Measurements from ENCODE around the gene ADCY2. TPM values are rescaled to one million over a fixed set of nuclear protein-coding genes. Genes with fewer than 3 reads are reported as not detected.

ADCY2 gene
- total and polyA plus RNA-seq, 2 of the 13 experiments (the other 11 are each of a cell fraction or from before 2014, with no cell fraction given) = not detected

DNA sequence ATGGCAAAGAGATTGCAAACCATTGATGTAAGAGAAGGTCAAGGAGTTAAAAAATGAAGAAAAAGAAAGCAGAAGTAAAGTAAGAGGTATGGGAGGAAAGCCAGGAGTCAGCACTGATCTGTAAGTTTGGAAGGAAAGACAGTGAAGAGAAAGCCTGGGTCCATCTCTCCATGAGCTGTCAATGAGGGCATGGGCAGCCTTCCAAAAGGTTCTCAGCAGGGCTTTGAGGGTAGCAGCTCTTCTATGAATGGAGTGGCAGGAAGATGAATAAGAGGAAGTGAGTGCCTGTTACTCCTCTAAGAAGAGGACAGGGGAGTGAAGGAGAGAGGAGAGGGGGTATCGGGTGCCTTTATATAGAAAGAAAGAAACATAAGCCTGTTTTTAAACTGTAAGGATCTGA, 97.1 kb downstream of the ADCY2 start:
- Histone ChIP-seq H3K4me1 (ENCODE audit: insufficient read depth, low read length) (no peaks in the 10 kb centered on the region), H3K79me2 (ENCODE audit: insufficient read depth, low read length) (no peaks in the 10 kb centered on the region), H3K4me2 (ENCODE audit: low read depth, low read length) (no peak overlapping the region), H3K36me3 (replicated peaks in 1 of 2; ENCODE audit: control insufficient read depth in 1 of 2, insufficient read depth in 2 of 2, low read length in 2 of 2) (no peaks in the 10 kb centered on the region), H3K9me3 (ENCODE audit: low read length) (no peaks in the 10 kb centered on the region; the same call in 1 of the 2 replicates), H3K27ac (ENCODE audit: extremely low read length, insufficient read depth, low read length) (no peak overlapping the region), H2AFZ (ENCODE audit: low read length) (no peak overlapping the region), H3K9ac (ENCODE audit: insufficient read depth, low read depth, low read length) (no peak overlapping the region), H4K20me1 (ENCODE audit: insufficient read depth, low read length) (no peaks in the 10 kb centered on the region), H3K4me3 (replicated peaks in 1 of 3; ENCODE audit: insufficient read depth in 1 of 3, low read depth in 2 of 3, low read length in 3 of 3) (no peak overlapping the region), H3K27me3 (ENCODE audit: control insufficient read depth in 1 of 2, insufficient read depth in 2 of 2, low read length in 2 of 2) (no peaks in the 10 kb centered on the region)
- FAIRE-seq = no peak
- 27% methylated on average over 1 of the region's 1 CpG for WGBS (ENCODE audit: low lambda C conversion rate)
- in situ Hi-C loops (cut with HindIII; ENCODE audit: extremely low pct_ligation_motif_present, low pct_unique_long_range_greater_than_20kb) (no loop called here), intact Hi-C loops (cut with micrococcal nuclease; ENCODE audit: unreplicated experiment) (no loop called here)
- no peak for DNase-seq (ENCODE audit: low spot score)
- ATAC-seq = no peak
- TF ChIP-seq ZNF496 (CRISPR knock-in tag; IDR thresholded peaks at IDR 0.05; ENCODE audit: insufficient replicate concordance) (no peak), ZNF644 (CRISPR knock-in tag; IDR thresholded peaks at IDR 0.05; ENCODE audit: low read depth) (no peak), HMGA1 (CRISPR knock-in tag; conservative IDR thresholded peaks at IDR 0.05) (no peak), ZNF124 (CRISPR knock-in tag; IDR thresholded peaks at IDR 0.05) (no peak), ZBTB38 (CRISPR knock-in tag; IDR thresholded peaks at IDR 0.05) (no peak), MZF1 (CRISPR knock-in tag; IDR thresholded peaks at IDR 0.05; ENCODE audit: borderline replicate concordance) (no peak), ZMYM3 (CRISPR knock-in tag; IDR thresholded peaks at IDR 0.05) (no peak), ZNF343 (CRISPR knock-in tag; IDR thresholded peaks at IDR 0.05) (no peak), ZNF382 (CRISPR knock-in tag; IDR thresholded peaks at IDR 0.05; ENCODE audit: borderline replicate concordance) (no peak), FLYWCH1 (CRISPR knock-in tag; IDR thresholded peaks at IDR 0.05) (no peak), REPIN1 (CRISPR knock-in tag; IDR thresholded peaks at IDR 0.05; ENCODE audit: borderline replicate concordance, low read depth) (no peak), NFIC (IDR thresholded peaks at IDR 0.05; ENCODE audit: low read length) (no peak), ZNF292 (CRISPR knock-in tag; IDR thresholded peaks at IDR 0.05; ENCODE audit: borderline replicate concordance, low read depth) (no peak), ZNF121 (CRISPR knock-in tag; IDR thresholded peaks at IDR 0.05) (no peak), ZNF605 (CRISPR knock-in tag; IDR thresholded peaks at IDR 0.05) (no peak), ARNT (IDR thresholded peaks at IDR 0.05) (no peak), RBM22 (optimal IDR thresholded peaks at IDR 0.05; ENCODE audit: low read length) (no peak), TBL1XR1 (IDR thresholded peaks at IDR 0.05; ENCODE audit: borderline replicate concordance, low read length, partially characterized antibody) (no peak), RFXANK (CRISPR knock-in tag; IDR thresholded peaks at IDR 0.05) (no peak)
- TF ChIP-seq, protein P1, sequence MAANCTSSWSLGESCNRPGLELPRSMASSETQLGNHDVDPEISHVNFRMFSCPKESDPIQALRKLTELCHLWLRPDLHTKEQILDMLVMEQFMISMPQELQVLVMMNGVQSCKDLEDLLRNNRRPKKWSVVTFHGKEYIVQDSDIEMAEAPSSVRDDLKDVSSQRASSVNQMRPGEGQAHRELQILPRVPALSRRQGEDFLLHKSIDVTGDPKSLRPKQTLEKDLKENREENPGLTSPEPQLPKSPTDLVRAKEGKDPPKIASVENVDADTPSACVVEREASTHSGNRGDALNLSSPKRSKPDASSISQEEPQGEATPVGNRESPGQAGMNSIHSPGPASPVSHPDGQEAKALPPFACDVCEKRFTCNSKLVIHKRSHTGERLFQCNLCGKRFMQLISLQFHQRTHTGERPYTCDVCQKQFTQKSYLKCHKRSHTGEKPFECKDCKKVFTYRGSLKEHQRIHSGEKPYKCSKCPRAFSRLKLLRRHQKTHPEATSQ (CRISPR knock-in tag; IDR thresholded peaks at IDR 0.05; ENCODE audit: borderline replicate concordance) = no peak
- CTCF ChIA-PET (ENCODE audit: low intra/inter-chr PET ratio, low total read pairs) = no interaction called here
- POLR2A ChIA-PET = no interaction called here
- no TSS peak for BruUV-seq (replicated peaks)
